OCI-LY3 (cell line): Measurements from ENCODE around the gene TRABD.

Experiments
- EZH2phosphoT487 ChIP-seq: fragments of 200-600 bp; shearing (Covaris generic); IDR thresholded peaks from 2 replicates; pipeline ENCODE4 v1.6.1; 2018; ENCODE audit warnings: antibody characterized with exemption, mixed run types, low read depth
- TF ChIP-seq, protein P1 (sequence below): fragments of 200-600, 300-600 bp; sonication (generic); IDR thresholded peaks from 2 replicates; pipeline ENCODE4 v1.5.1; 2014; ENCODE audit warnings: antibody characterized with exemption, low read length, low read depth

DNA sequence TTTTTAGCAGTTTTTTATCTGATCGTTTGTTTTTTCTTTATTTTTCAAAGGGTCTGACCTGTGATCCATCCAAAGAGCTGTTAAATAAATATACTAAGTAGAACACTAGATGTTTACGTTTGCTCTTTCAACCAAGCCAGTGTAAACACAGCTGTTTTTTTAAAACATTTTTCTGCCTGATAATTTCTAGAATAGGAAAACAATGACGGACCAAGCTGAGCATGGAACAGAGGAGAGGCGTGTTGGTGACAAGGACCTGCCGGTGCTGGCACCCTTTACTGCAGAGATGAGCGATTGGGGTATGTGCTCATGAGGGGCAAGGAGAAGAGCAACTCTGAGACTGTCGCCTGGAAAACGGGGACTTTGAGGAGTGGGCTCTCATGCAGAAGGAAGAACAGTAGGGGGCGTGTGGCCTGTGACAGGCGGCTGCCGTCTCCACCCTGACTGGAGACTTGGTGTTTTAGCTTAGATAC lies 43.8 kb upstream of the TRABD start:
- TF ChIP-seq, protein P1, sequence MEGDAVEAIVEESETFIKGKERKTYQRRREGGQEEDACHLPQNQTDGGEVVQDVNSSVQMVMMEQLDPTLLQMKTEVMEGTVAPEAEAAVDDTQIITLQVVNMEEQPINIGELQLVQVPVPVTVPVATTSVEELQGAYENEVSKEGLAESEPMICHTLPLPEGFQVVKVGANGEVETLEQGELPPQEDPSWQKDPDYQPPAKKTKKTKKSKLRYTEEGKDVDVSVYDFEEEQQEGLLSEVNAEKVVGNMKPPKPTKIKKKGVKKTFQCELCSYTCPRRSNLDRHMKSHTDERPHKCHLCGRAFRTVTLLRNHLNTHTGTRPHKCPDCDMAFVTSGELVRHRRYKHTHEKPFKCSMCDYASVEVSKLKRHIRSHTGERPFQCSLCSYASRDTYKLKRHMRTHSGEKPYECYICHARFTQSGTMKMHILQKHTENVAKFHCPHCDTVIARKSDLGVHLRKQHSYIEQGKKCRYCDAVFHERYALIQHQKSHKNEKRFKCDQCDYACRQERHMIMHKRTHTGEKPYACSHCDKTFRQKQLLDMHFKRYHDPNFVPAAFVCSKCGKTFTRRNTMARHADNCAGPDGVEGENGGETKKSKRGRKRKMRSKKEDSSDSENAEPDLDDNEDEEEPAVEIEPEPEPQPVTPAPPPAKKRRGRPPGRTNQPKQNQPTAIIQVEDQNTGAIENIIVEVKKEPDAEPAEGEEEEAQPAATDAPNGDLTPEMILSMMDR = no peak
- TF ChIP-seq EZH2phosphoT487 = no peak
